Hepatocyte (in vitro differentiated cells): Measurements from ENCODE around the gene PPP4R1. TPM values are rescaled to one million over a fixed set of nuclear protein-coding genes. Genes with fewer than 3 reads are reported as not detected.

ENCODE experiments used
- DNase-seq: peaks from one replicate; pipeline ENCODE4 v3.0.0-alpha.2; 2016; ENCODE audit warnings: low spot score
- H2AFZ ChIP-seq: fragments of 200-600 bp; sonication (generic); 2 replicates; pipeline ENCODE4 v1.6.0; 2016; ENCODE audit warnings: antibody characterized with exemption, mild to moderate bottlenecking
- H3K27ac ChIP-seq: fragments of 200-600 bp; sonication (generic); 2 replicates; pipeline ENCODE4 v1.5.1; 2016; ENCODE audit warnings: mild to moderate bottlenecking
- H3K27me3 ChIP-seq: fragments of 200-600 bp; sonication (generic); 2 replicates; pipeline ENCODE4 v1.6.1; 2016
- H3K36me3 ChIP-seq: fragments of 200-600 bp; sonication (generic); replicated peaks from 2 replicates; pipeline ENCODE4 v1.5.1; 2016; ENCODE audit warnings: low read depth; ENCODE audit not compliant: insufficient read depth
- H3K4me1 ChIP-seq: fragments of 200-600 bp; sonication (generic); 2 replicates; pipeline ENCODE4 v1.5.1; 2016; ENCODE audit warnings: mild to moderate bottlenecking, moderate library complexity; ENCODE audit not compliant: insufficient read depth
- H3K4me2 ChIP-seq: fragments of 200-600 bp; sonication (generic); 2 replicates; pipeline ENCODE4 v1.6.0; 2016
- H3K4me3 ChIP-seq: fragments of 200-600 bp; sonication (generic); 2 replicates; pipeline ENCODE4 v1.5.1; 2016; ENCODE audit warnings: mild to moderate bottlenecking
- H3K79me2 ChIP-seq: fragments of 200-600 bp; sonication (generic); 2 replicates; pipeline ENCODE4 v1.6.0; 2017; ENCODE audit warnings: mild to moderate bottlenecking
- H3K9me2 ChIP-seq: fragments of 200-600 bp; sonication (generic); replicated peaks from 2 replicates; pipeline ENCODE4 v1.6.0; 2017; ENCODE audit warnings: mild to moderate bottlenecking; ENCODE audit not compliant: insufficient read depth
- H3K9me3 ChIP-seq: fragments of 200-600 bp; sonication (generic); 2 replicates; pipeline ENCODE4 v1.5.1; 2016; ENCODE audit warnings: low read depth, mild to moderate bottlenecking
- H4K20me1 ChIP-seq: fragments of 200-600 bp; sonication (generic); 2 replicates; pipeline ENCODE4 v1.6.0; 2016; ENCODE audit warnings: mild to moderate bottlenecking; ENCODE audit not compliant: insufficient read depth, poor library complexity, severe bottlenecking
- EZH2 ChIP-seq: fragments of 200-600 bp; sonication (generic); IDR thresholded peaks from 2 replicates; pipeline ENCODE4 v1.6.1; 2016; ENCODE audit warnings: antibody characterized with exemption, mild to moderate bottlenecking, borderline replicate concordance
- EZH2phosphoT487 ChIP-seq: fragments of 200-600 bp; sonication (generic); IDR thresholded peaks from one replicate; pipeline ENCODE4 v1.6.1; 2018; ENCODE audit warnings: antibody characterized with exemption, mild to moderate bottlenecking, low read depth, moderate library complexity; ENCODE audit not compliant: unreplicated experiment, severe bottlenecking
- WGBS: methylation state at CpG from one replicate; pipeline ENCODE4 v1.1.6; 2016; ENCODE audit warnings: low lambda C conversion rate; ENCODE audit errors: missing lambda C conversion rate; 5-methylcytosine and 5-hydroxymethylcytosine counted together
- polyA plus RNA-seq: library from polyadenylated mRNA; unstranded; fragments of >200 nt; fragmentation: Nextera tagmentation; extraction: Ambion mirVana; gene quantifications from 2 replicates; pipeline ENCODE4 v1.2.1, GENCODE V29; 2016
- total RNA-seq: library from RNA; depleted of rRNA; stranded (reverse); fragments of >200 nt; gene quantifications from 2 replicates; pipeline ENCODE4 v1.2.3, GENCODE V29; 2014
- TF ChIP-seq, protein P1 (sequence below): fragments of 200-600 bp; sonication (generic); IDR thresholded peaks from 2 replicates; pipeline ENCODE4 v1.5.1; 2016; ENCODE audit warnings: antibody characterized with exemption, mild to moderate bottlenecking; ENCODE audit not compliant: poor library complexity

The PPP4R1 gene
- total and polyA plus RNA-seq, 2 experiments from 2014 or later: 34.5 to 93.6 TPM

DNA sequence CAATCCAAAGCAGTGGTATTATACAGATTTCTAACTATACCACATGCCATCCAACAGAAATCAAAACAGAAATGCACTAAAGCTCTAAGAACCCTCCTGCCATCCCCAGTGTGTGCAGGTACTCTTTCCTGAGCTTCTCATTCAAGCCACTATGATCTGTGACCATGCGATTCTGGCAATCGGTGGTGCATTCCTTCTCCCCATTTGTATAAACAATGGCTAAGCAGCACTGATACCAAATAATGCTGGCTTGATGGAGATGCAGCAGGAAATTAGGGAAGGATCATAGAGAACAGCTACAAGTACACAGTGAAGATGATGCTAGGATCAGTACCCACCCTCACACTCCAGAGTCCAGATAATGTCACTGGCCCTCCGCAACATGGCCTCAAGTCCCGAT lies 51.8 kb downstream of the PPP4R1 start:
- H3K79me2 ChIP-seq: peaks cover 5% of the 10 kb centered on the region
- TF ChIP-seq EZH2 (no peak), EZH2phosphoT487 (no peak)
- TF ChIP-seq, protein P1, sequence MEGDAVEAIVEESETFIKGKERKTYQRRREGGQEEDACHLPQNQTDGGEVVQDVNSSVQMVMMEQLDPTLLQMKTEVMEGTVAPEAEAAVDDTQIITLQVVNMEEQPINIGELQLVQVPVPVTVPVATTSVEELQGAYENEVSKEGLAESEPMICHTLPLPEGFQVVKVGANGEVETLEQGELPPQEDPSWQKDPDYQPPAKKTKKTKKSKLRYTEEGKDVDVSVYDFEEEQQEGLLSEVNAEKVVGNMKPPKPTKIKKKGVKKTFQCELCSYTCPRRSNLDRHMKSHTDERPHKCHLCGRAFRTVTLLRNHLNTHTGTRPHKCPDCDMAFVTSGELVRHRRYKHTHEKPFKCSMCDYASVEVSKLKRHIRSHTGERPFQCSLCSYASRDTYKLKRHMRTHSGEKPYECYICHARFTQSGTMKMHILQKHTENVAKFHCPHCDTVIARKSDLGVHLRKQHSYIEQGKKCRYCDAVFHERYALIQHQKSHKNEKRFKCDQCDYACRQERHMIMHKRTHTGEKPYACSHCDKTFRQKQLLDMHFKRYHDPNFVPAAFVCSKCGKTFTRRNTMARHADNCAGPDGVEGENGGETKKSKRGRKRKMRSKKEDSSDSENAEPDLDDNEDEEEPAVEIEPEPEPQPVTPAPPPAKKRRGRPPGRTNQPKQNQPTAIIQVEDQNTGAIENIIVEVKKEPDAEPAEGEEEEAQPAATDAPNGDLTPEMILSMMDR: no peak
- 82% methylated on average over 4 of the region's 4 CpGs for WGBS

DNA sequence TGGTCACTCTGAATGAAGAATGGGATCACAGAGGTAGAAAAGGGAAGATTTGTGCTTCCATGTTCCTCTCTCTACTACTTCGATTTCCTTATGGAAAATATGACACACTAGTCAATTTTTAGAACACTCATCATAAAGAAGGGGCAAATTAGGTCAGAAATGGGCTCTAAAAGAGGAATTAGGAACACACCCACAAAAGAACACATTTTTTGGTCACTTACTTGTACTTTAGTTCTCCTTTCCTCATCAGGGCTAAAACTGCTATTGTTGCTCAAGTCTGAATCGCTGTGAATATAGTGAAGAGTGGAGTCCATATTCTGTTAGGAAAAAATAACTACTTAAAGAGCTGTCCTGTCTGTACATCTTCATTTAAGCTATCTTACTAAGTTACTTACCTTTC lies 52.6 kb downstream of the PPP4R1 start:
- H2AFZ ChIP-seq: no peak overlapping the region
- H3K4me1 ChIP-seq: no peaks in the 10 kb centered on the region
- H3K79me2 ChIP-seq: no peaks in the 10 kb centered on the region
- H3K36me3 ChIP-seq: no peaks in the 10 kb centered on the region
- no peaks in the 10 kb centered on the region for H3K9me3 ChIP-seq
- TF ChIP-seq EZH2phosphoT487 (no peak), EZH2 (no peak)
- TF ChIP-seq, protein P1: no peak
- H3K4me2 ChIP-seq: no peak overlapping the region
- 97% methylated on average over 2 of the region's 2 CpGs for WGBS
- no peak for DNase-seq
- no peaks in the 10 kb centered on the region for H3K9me2 ChIP-seq
- no peaks in the 10 kb centered on the region for H4K20me1 ChIP-seq
- no peak overlapping the region for H3K27ac ChIP-seq
- H3K4me3 ChIP-seq: no peak overlapping the region
- H3K27me3 ChIP-seq: no peaks in the 10 kb centered on the region

More for the DNA sequence above, 51.8 kb downstream of the PPP4R1 start:
- H3K4me1 ChIP-seq: no peaks in the 10 kb centered on the region
- no peak for DNase-seq
- no peaks in the 10 kb centered on the region for H4K20me1 ChIP-seq
- H3K9me3 ChIP-seq: no peaks in the 10 kb centered on the region
- no peak overlapping the region for H2AFZ ChIP-seq
- H3K9me2 ChIP-seq: no peaks in the 10 kb centered on the region
- H3K4me3 ChIP-seq: no peak overlapping the region
- H3K4me2 ChIP-seq: no peak overlapping the region
- no peaks in the 10 kb centered on the region for H3K27me3 ChIP-seq
- H3K36me3 ChIP-seq: no peaks in the 10 kb centered on the region
- no peak overlapping the region for H3K27ac ChIP-seq

DNA sequence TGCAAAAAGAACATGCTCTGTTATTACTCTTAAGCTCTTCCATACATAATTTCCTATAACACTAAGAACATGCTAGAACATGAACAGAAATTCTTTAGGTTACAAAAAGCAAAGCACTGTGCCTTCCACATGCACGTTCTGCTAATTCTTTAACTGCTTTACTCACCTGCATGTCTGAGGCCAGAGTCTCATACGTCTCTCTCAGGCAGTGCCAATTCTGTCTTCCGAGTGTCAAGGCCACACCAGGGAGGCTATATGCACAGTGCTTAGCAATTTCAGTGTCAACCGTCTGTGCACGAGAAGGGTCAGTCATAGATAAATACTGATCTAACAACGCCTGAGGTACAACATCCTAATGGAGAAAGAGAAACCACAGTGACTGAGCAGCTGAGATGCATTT lies 55.1 kb downstream of the PPP4R1 start:
- H3K36me3 ChIP-seq: no peaks in the 10 kb centered on the region
- no peaks in the 10 kb centered on the region for H4K20me1 ChIP-seq
- TF ChIP-seq EZH2: no peak
- TF ChIP-seq, protein P1: no peak
- no peak for TF ChIP-seq EZH2phosphoT487

More for the DNA sequence above, 55.1 kb downstream of the PPP4R1 start:
- no peak for DNase-seq
- Histone ChIP-seq H3K4me3 (no peak overlapping the region), H3K27me3 (no peaks in the 10 kb centered on the region), H3K4me2 (no peak overlapping the region), H3K9me3 (no peaks in the 10 kb centered on the region), H3K27ac (no peak overlapping the region), H3K4me1 (no peaks in the 10 kb centered on the region), H3K79me2 (no peaks in the 10 kb centered on the region), H3K9me2 (no peaks in the 10 kb centered on the region), H2AFZ (no peak overlapping the region)
- 74% methylated on average over 6 of the region's 6 CpGs for WGBS
